Endothelial cell of umbilical vein (primary cell): ENCODE measurements around the gene MAEA. TPM values are rescaled to one million over a fixed set of nuclear protein-coding genes. Genes with fewer than 3 reads are reported as not detected.

Source experiments
- BruUV-seq: library from RNA; stranded (reverse); fragments of 400-500 nt; replicated peaks from 2 replicates; lab custom pipeline; 2021; lab: Mats Ljungman, UMichigan
- CTCF ChIA-PET: fragments of 300-600, 350-600 bp; sonication (Branson Sonifier 250); formaldehyde crosslinking; loops from one replicate; lab custom pipeline; 2021; ENCODE audit warnings: antibody characterized with exemption, inconsistent platforms; lab: Charles Lee
- POLR2A ChIA-PET: fragments of 300-600, 350-600 bp; sonication (Branson Sonifier 250); formaldehyde crosslinking; loops from one replicate; lab custom pipeline; 2021; ENCODE audit warnings: antibody characterized with exemption, inconsistent platforms; lab: Charles Lee
- DNase-seq: peaks from one replicate; pipeline ENCODE4 v3.0.0-alpha.2; 2011; ENCODE audit warnings: low read depth, low spot score
- FAIRE-seq: peaks from 2 replicates; lab custom pipeline; 2011; peaks lifted over from hg19 to GRCh38; lab: Jason Lieb, UNC
- H2AFZ ChIP-seq: 2 replicates; pipeline ENCODE4 v1.6.0; 2012; ENCODE audit warnings: low read depth, low read length, control low read depth, inconsistent platforms
- H3K27ac ChIP-seq: 2 replicates; pipeline ENCODE4 v1.5.1; 2011; ENCODE audit warnings: low read depth, mild to moderate bottlenecking, control low read depth, low read length, moderate library complexity; ENCODE audit not compliant: insufficient read depth
- H3K27me3 ChIP-seq, 2 experiments: 2 replicates each; pipeline versions ENCODE4 v1.6.0 to v1.6.1; 2011; ENCODE audit warnings: low read length in 2 of 2, mixed read lengths in 1 of 2; ENCODE audit not compliant: control insufficient read depth in 2 of 2, insufficient read depth in 2 of 2
- H3K36me3 ChIP-seq, 2 experiments: 2 replicates in 1 of 2; 3 replicates in 1 of 2; pipeline ENCODE4 v1.5.1; 2011; ENCODE audit warnings: low read length in 2 of 2, mild to moderate bottlenecking in 1 of 2, moderate library complexity in 1 of 2; ENCODE audit not compliant: control insufficient read depth in 2 of 2, insufficient read depth in 2 of 2; ENCODE audit errors: extremely low read depth in 1 of 2
- H3K4me1 ChIP-seq: 3 replicates; pipeline ENCODE4 v1.5.1; 2011; ENCODE audit warnings: mild to moderate bottlenecking, low read length; ENCODE audit not compliant: control insufficient read depth, insufficient read depth; ENCODE audit errors: extremely low read depth
- H3K4me2 ChIP-seq: 2 replicates; pipeline ENCODE4 v1.6.1; 2011; ENCODE audit warnings: low read length, control low read depth, mixed read lengths; ENCODE audit not compliant: insufficient read depth
- H3K4me3 ChIP-seq, 3 experiments: fragments of 200-600 bp in 1 of 3; sonication (generic), shearing (Covaris generic) in 1 of 3; replicated peaks in 1 of 3; 2 replicates each; pipeline ENCODE4 v1.5.1; 2011 to 2016; ENCODE audit warnings: control low read depth in 3 of 3, low read length in 3 of 3, mild to moderate bottlenecking in 2 of 3, inconsistent platforms in 1 of 3, low read depth in 1 of 3, moderate library complexity in 1 of 3; ENCODE audit not compliant: insufficient read depth in 1 of 3
- H3K79me2 ChIP-seq: 2 replicates; pipeline ENCODE4 v1.6.0; 2012; ENCODE audit warnings: low read length, inconsistent platforms; ENCODE audit not compliant: control insufficient read depth, insufficient read depth
- H3K9ac ChIP-seq: replicated peaks from 2 replicates; pipeline ENCODE3; 2011; ENCODE audit warnings: low read length, control low read depth; ENCODE audit not compliant: insufficient read depth; ENCODE audit errors: extremely low read depth
- H3K9me1 ChIP-seq: replicated peaks from 3 replicates; pipeline ENCODE4 v1.6.0; 2011; ENCODE audit warnings: mild to moderate bottlenecking, low read length; ENCODE audit not compliant: control insufficient read depth, insufficient read depth; ENCODE audit errors: extremely low read depth
- H3K9me3 ChIP-seq: replicated peaks from 2 replicates; pipeline ENCODE4 v1.5.1; 2012; ENCODE audit warnings: low read length, inconsistent platforms; ENCODE audit not compliant: control insufficient read depth, insufficient read depth
- H4K20me1 ChIP-seq: replicated peaks from 2 replicates; pipeline ENCODE3; 2011; ENCODE audit warnings: mild to moderate bottlenecking, low read length; ENCODE audit not compliant: control insufficient read depth, insufficient read depth; ENCODE audit errors: extremely low read depth
- EZH2 ChIP-seq: IDR thresholded peaks from 2 replicates; pipeline ENCODE4 v1.6.1; 2012; ENCODE audit warnings: borderline replicate concordance, low read depth, mild to moderate bottlenecking, moderate library complexity, low read length, inconsistent platforms; ENCODE audit not compliant: severe bottlenecking
- JUN ChIP-seq: IDR thresholded peaks from 2 replicates; pipeline ENCODE4 v1.6.1; 2011; ENCODE audit warnings: borderline replicate concordance, low read depth; ENCODE audit not compliant: insufficient read length, insufficient read depth
- POLR2A ChIP-seq: IDR thresholded peaks from 2 replicates; pipeline ENCODE4 v1.6.1; 2012; ENCODE audit warnings: low read depth, mild to moderate bottlenecking, control low read depth, low read length
- POLR2AphosphoS5 ChIP-seq: IDR thresholded peaks from 2 replicates; pipeline ENCODE4 v1.6.1; 2012; ENCODE audit warnings: low read depth, mild to moderate bottlenecking, control low read depth, low read length, moderate library complexity; ENCODE audit not compliant: insufficient read depth
- dilution Hi-C: fragments of 300-500 bp; cut with MboI; formaldehyde crosslinking; loops from one replicate; pipeline ENCODE4 v1.15.0; 2019; ENCODE audit warnings: low sequenced_read_pairs; ENCODE audit not compliant: extremely low pct_ligation_motif_present
- intact Hi-C: fragments of 100-400 bp; cut with micrococcal nuclease; formaldehyde crosslinking; loops from one replicate; pipeline ENCODE4 v1.10.0; 2022
- polyA plus RNA-seq, 4 experiments: library from polyadenylated mRNA; depleted of rRNA in 3 of 4; stranded (reverse) in 3 of 4; unstranded in 1 of 4; fragments of >200 nt; gene quantifications; 2 replicates each; pipeline versions ENCODE4 v1.2.1 to v1.2.3, GENCODE V29; 2011 to 2012; ENCODE audit warnings: missing spikeins in 1 of 4
- total RNA-seq: library from RNA; stranded (reverse); gene quantifications from 2 replicates; pipeline ENCODE4 v1.2.3, GENCODE V29; 2021

The MAEA gene
- total and polyA plus RNA-seq, 2 donors (not counting 3 experiments of a cell fraction or from before 2014, with no cell fraction given): 66.0 to 108 TPM

- Histone ChIP-seq H3K4me1 (peaks cover 17% of the 10 kb centered on the region), H3K27ac (no peak overlapping the region), H3K36me3 (no peaks in the 10 kb centered on the region), H3K4me3 (no peak overlapping the region), H4K20me1 (no peaks in the 10 kb centered on the region), H2AFZ (no peak overlapping the region), H3K9me1 (no peaks in the 10 kb centered on the region), H3K9me3 (no peaks in the 10 kb centered on the region), H3K9ac (no peak overlapping the region), H3K79me2 (peaks cover 27% of the 10 kb centered on the region), H3K27me3 (no peaks in the 10 kb centered on the region), H3K4me2 (no peak overlapping the region)
- intact Hi-C loops (no loop called here), dilution Hi-C loops (no loop called here)
- no peak for FAIRE-seq
- BruUV-seq: no TSS peak
- TF ChIP-seq POLR2A: no peak
- no peak for TF ChIP-seq EZH2
- ChIA-PET CTCF (interaction anchor here (2.0 kb wide), 1 partner anchor 17 kb away, joined by 7 read pairs; no protein-coding TSS in a partner anchor), POLR2A (interaction anchor here (2.1 kb wide), 1 partner anchor 95 kb away, joined by 5 read pairs; the partner anchor contains the start of gene UVSSA)
- DNase-seq: no peak
These were observed 38.5 kb upstream of the MAEA start for GRCh38 chr4:1250921-1251772.

- H3K27me3 ChIP-seq: no peaks in the 10 kb centered on the region
- H3K79me2 ChIP-seq: peaks cover 21% of the 10 kb centered on the region
- H2AFZ ChIP-seq: no peak overlapping the region
- no peaks in the 10 kb centered on the region for H3K9me3 ChIP-seq
- no peak overlapping the region for H3K9ac ChIP-seq
- H3K9me1 ChIP-seq: no peaks in the 10 kb centered on the region
- ChIA-PET CTCF (interaction anchor here (2.0 kb wide), 1 partner anchor 17 kb away, joined by 7 read pairs; no protein-coding TSS in a partner anchor), POLR2A (no interaction called here)
- FAIRE-seq (no peak), DNase-seq (no peak)
- TF ChIP-seq POLR2AphosphoS5: no peak
- no peak for TF ChIP-seq JUN
- TF ChIP-seq EZH2: no peak
- dilution Hi-C loops: no loop called here
- H4K20me1 ChIP-seq: no peaks in the 10 kb centered on the region
- H3K27ac ChIP-seq: no peak overlapping the region
- peaks cover 11% of the 10 kb centered on the region for H3K4me1 ChIP-seq
- H3K4me3 ChIP-seq: no peak overlapping the region
- H3K4me2 ChIP-seq: no peak overlapping the region
- BruUV-seq: no TSS peak
- H3K36me3 ChIP-seq: no peaks in the 10 kb centered on the region
- intact Hi-C loops: no loop called here
These were observed 38.0 kb upstream of the MAEA start for GRCh38 chr4:1251773-1252066.
